Calu3 (cell line): ENCODE data around the gene PSENEN. TPM values are rescaled to one million over a fixed set of nuclear protein-coding genes. Genes with fewer than 3 reads are reported as not detected.

ENCODE experiments used
- BruUV-seq: library from RNA; stranded (reverse); fragments of 400-500 nt; replicated peaks from 2 replicates; lab custom pipeline; 2021; lab: Mats Ljungman, UMichigan
- CTCF ChIA-PET: fragments of 300-600 bp; sonication (Branson Sonifier 250); formaldehyde crosslinking; loops from one replicate; lab custom pipeline; 2022; ENCODE audit warnings: antibody characterized with exemption; lab: Charles Lee
- DNase-seq: peaks from one replicate; pipeline ENCODE4 v3.0.0; 2022
- H3K27ac Mint-ChIP-seq: one replicate; pipeline ENCODE4 v1.8.0; 2022; ENCODE audit warnings: mixed read lengths; ENCODE audit not compliant: unreplicated experiment
- H3K27me3 Mint-ChIP-seq: one replicate; pipeline ENCODE4 v1.8.0; 2022; ENCODE audit warnings: mixed read lengths; ENCODE audit not compliant: unreplicated experiment
- H3K36me3 Mint-ChIP-seq: one replicate; pipeline ENCODE4 v1.8.0; 2022; ENCODE audit warnings: mild to moderate bottlenecking, moderate library complexity, mixed read lengths; ENCODE audit not compliant: insufficient read depth, unreplicated experiment
- H3K4me1 Mint-ChIP-seq: one replicate; pipeline ENCODE4 v1.8.0; 2022; ENCODE audit warnings: mild to moderate bottlenecking, low read depth, mixed read lengths; ENCODE audit not compliant: unreplicated experiment
- H3K4me3 Mint-ChIP-seq: one replicate; pipeline ENCODE4 v1.8.0; 2022; ENCODE audit warnings: mild to moderate bottlenecking, low read depth, moderate library complexity, mixed read lengths; ENCODE audit not compliant: unreplicated experiment
- H3K9me3 Mint-ChIP-seq: one replicate; pipeline ENCODE4 v1.8.0; 2022; ENCODE audit warnings: low read depth, mixed read lengths; ENCODE audit not compliant: unreplicated experiment
- intact Hi-C: fragments of 100-400 bp; cut with micrococcal nuclease; formaldehyde crosslinking; loops from one replicate; pipeline ENCODE4 v1.10.0; 2022; ENCODE audit not compliant: unreplicated experiment
- total RNA-seq: library from RNA; stranded (reverse); gene quantifications from 2 replicates; pipeline ENCODE4 v1.2.3, GENCODE V29; 2022
- TF ChIP-seq, protein P1 (sequence below): fragments of 200-600 bp; IDR thresholded peaks from one replicate; pipeline ENCODE4 v1.8.0; 2022; ENCODE audit warnings: antibody characterized with exemption; ENCODE audit not compliant: unreplicated experiment

The PSENEN gene
- total RNA-seq, 1 experiment from 2014 or later, result 114 TPM

DNA sequence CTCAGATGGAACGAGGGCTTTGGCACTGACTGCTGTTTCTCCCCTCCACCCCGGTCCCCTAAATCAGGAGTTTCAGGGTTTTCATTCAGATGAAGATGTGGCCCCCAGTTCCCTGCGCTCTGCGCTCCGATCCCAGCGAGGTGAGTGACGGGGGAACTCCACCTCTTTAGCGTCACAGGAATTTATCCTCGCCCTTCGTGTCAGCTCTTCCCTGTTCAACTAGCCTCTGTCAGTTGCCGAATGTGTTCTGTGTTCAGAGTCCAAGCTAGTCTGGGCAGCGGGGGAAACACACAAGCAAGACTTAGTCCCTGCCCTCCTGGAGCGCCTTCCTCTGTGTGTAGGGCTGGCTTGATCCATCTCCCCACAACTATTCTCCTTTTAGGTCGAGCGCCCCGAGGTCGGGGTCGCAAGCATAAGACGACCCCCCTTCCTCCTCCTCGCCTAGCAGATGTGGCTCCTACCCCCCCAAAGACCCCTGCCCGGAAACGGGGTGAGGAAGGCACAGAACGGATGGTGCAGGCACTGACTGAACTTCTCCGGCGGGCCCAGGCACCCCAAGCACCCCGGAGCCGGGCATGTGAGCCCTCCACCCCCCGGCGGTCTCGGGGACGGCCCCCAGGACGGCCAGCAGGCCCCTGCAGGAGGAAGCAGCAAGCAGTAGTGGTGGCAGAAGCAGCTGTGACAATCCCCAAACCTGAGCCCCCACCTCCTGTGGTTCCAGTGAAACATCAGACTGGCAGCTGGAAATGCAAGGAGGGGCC lies 25.9 kb upstream of the PSENEN start:
- TSS peak; percentile 29 for BruUV-seq
- H3K4me3 Mint-ChIP-seq, result peak overlapping the region; percentile 77
- no peaks in the 10 kb centered on the region for H3K9me3 Mint-ChIP-seq
- CTCF ChIA-PET, result interaction anchor here (1.0 to 1.4 kb wide), 4 partner anchors 11 to 21 kb away, joined by 3 to 5 read pairs (median 4); no protein-coding TSS in a partner anchor
- peaks cover 26% of the 10 kb centered on the region for H3K4me1 Mint-ChIP-seq
- H3K36me3 Mint-ChIP-seq, result peaks cover 86% of the 10 kb centered on the region
- TF ChIP-seq, protein P1, sequence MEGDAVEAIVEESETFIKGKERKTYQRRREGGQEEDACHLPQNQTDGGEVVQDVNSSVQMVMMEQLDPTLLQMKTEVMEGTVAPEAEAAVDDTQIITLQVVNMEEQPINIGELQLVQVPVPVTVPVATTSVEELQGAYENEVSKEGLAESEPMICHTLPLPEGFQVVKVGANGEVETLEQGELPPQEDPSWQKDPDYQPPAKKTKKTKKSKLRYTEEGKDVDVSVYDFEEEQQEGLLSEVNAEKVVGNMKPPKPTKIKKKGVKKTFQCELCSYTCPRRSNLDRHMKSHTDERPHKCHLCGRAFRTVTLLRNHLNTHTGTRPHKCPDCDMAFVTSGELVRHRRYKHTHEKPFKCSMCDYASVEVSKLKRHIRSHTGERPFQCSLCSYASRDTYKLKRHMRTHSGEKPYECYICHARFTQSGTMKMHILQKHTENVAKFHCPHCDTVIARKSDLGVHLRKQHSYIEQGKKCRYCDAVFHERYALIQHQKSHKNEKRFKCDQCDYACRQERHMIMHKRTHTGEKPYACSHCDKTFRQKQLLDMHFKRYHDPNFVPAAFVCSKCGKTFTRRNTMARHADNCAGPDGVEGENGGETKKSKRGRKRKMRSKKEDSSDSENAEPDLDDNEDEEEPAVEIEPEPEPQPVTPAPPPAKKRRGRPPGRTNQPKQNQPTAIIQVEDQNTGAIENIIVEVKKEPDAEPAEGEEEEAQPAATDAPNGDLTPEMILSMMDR, result no peak
- H3K27me3 Mint-ChIP-seq, result peaks cover 3% of the 10 kb centered on the region
- no peak for DNase-seq
- H3K27ac Mint-ChIP-seq, result peak overlapping the region; percentile 77
- intact Hi-C loops, result no loop called here

DNA sequence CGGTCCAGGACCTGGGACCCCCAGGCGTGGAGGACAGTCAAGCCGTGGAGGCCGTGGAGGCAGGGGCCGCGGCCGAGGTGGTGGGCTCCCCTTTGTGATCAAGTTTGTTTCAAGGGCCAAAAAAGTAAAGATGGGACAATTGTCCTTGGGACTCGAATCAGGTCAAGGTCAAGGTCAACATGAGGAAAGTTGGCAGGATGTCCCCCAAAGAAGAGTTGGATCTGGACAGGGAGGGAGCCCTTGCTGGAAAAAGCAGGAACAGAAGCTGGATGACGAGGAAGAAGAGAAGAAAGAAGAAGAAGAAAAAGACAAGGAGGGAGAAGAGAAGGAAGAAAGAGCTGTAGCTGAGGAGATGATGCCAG lies 25.3 kb upstream of the PSENEN start:
- Mint-ChIP-seq H3K4me1 (peaks cover 21% of the 10 kb centered on the region), H3K27me3 (no peaks in the 10 kb centered on the region), H3K9me3 (no peaks in the 10 kb centered on the region), H3K4me3 (no peak overlapping the region), H3K27ac (peak overlapping the region; percentile 15), H3K36me3 (peaks cover 91% of the 10 kb centered on the region)
- intact Hi-C loops, result no loop called here
- TF ChIP-seq, protein P1, result no peak
- CTCF ChIA-PET, result no interaction called here
- no TSS peak for BruUV-seq
- no peak for DNase-seq

DNA sequence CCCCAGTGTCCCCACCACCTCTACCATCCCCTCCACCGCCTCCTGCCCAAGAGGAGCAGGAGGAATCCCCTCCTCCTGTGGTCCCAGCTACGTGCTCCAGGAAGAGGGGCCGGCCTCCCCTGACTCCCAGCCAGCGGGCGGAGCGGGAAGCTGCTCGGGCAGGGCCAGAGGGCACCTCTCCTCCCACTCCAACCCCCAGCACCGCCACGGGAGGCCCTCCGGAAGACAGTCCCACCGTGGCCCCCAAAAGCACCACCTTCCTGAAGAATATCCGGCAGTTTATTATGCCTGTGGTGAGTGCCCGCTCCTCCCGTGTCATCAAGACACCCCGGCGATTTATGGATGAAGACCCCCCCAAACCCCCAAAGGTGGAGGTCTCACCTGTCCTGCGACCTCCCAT lies 24.8 kb upstream of the PSENEN start:
- DNase-seq, result no peak
- TF ChIP-seq, protein P1, result no peak
- no peak overlapping the region for H3K4me3 Mint-ChIP-seq
- no TSS peak for BruUV-seq
- no peaks in the 10 kb centered on the region for H3K9me3 Mint-ChIP-seq
- intact Hi-C loops, result no loop called here
- peaks cover 95% of the 10 kb centered on the region for H3K36me3 Mint-ChIP-seq
- H3K4me1 Mint-ChIP-seq, result peaks cover 21% of the 10 kb centered on the region
- no peaks in the 10 kb centered on the region for H3K27me3 Mint-ChIP-seq
- CTCF ChIA-PET, result interaction anchor here (0.6 kb wide), 1 partner anchor 1905 kb away, joined by 5 read pairs; no protein-coding TSS in a partner anchor
- no peak overlapping the region for H3K27ac Mint-ChIP-seq

DNA sequence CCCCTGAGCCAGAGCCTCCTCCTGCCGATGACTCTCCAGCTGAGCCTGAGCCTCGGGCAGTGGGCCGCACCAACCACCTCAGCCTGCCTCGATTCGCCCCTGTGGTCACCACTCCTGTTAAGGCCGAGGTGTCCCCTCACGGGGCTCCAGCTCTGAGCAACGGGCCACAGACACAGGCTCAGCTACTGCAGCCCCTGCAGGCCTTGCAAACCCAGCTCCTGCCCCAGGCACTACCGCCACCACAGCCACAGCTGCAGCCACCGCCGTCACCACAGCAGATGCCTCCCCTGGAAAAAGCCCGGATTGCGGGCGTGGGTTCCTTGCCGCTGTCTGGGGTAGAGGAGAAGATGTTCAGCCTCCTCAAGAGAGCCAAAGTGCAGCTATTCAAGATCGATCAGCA lies 24.1 kb upstream of the PSENEN start:
- no peak overlapping the region for H3K27ac Mint-ChIP-seq
- no peaks in the 10 kb centered on the region for H3K9me3 Mint-ChIP-seq
- intact Hi-C loops, result no loop called here
- TF ChIP-seq, protein P1, result no peak
- H3K27me3 Mint-ChIP-seq, result no peaks in the 10 kb centered on the region
- CTCF ChIA-PET, result interaction anchor here (0.6 kb wide), 2 partner anchors 66 to 159 kb away, joined by 3 to 4 read pairs; no protein-coding TSS in a partner anchor
- DNase-seq, result no peak
- BruUV-seq, result no TSS peak
- peaks cover 94% of the 10 kb centered on the region for H3K36me3 Mint-ChIP-seq
- peaks cover 16% of the 10 kb centered on the region for H3K4me1 Mint-ChIP-seq
- H3K4me3 Mint-ChIP-seq, result no peak overlapping the region
